Endothelial cell of umbilical vein (primary cell): Measurements from ENCODE around the gene RPS6KA5. TPM values are rescaled to one million over a fixed set of nuclear protein-coding genes. Genes with fewer than 3 reads are reported as not detected.

ENCODE experiments used
- BruUV-seq: library from RNA; stranded (reverse); fragments of 400-500 nt; replicated peaks from 2 replicates; lab custom pipeline; 2021; lab: Mats Ljungman, UMichigan
- CTCF ChIA-PET: fragments of 300-600, 350-600 bp; sonication (Branson Sonifier 250); formaldehyde crosslinking; loops from one replicate; lab custom pipeline; 2021; ENCODE audit warnings: antibody characterized with exemption, inconsistent platforms; lab: Charles Lee
- POLR2A ChIA-PET: fragments of 300-600, 350-600 bp; sonication (Branson Sonifier 250); formaldehyde crosslinking; loops from one replicate; lab custom pipeline; 2021; ENCODE audit warnings: antibody characterized with exemption, inconsistent platforms; lab: Charles Lee
- DNase-seq: peaks from one replicate; pipeline ENCODE4 v3.0.0-alpha.2; 2011; ENCODE audit warnings: low read depth, low spot score
- FAIRE-seq: peaks from 2 replicates; lab custom pipeline; 2011; peaks lifted over from hg19 to GRCh38; lab: Jason Lieb, UNC
- H2AFZ ChIP-seq: 2 replicates; pipeline ENCODE4 v1.6.0; 2012; ENCODE audit warnings: low read depth, low read length, control low read depth, inconsistent platforms
- H3K27ac ChIP-seq: 2 replicates; pipeline ENCODE4 v1.5.1; 2011; ENCODE audit warnings: low read depth, mild to moderate bottlenecking, control low read depth, low read length, moderate library complexity; ENCODE audit not compliant: insufficient read depth
- H3K27me3 ChIP-seq, 2 experiments: 2 replicates each; pipeline versions ENCODE4 v1.6.0 to v1.6.1; 2011; ENCODE audit warnings: low read length in 2 of 2, mixed read lengths in 1 of 2; ENCODE audit not compliant: control insufficient read depth in 2 of 2, insufficient read depth in 2 of 2
- H3K36me3 ChIP-seq, 2 experiments: 2 replicates in 1 of 2; 3 replicates in 1 of 2; pipeline ENCODE4 v1.5.1; 2011; ENCODE audit warnings: low read length in 2 of 2, mild to moderate bottlenecking in 1 of 2, moderate library complexity in 1 of 2; ENCODE audit not compliant: control insufficient read depth in 2 of 2, insufficient read depth in 2 of 2; ENCODE audit errors: extremely low read depth in 1 of 2
- H3K4me1 ChIP-seq: 3 replicates; pipeline ENCODE4 v1.5.1; 2011; ENCODE audit warnings: mild to moderate bottlenecking, low read length; ENCODE audit not compliant: control insufficient read depth, insufficient read depth; ENCODE audit errors: extremely low read depth
- H3K4me2 ChIP-seq: 2 replicates; pipeline ENCODE4 v1.6.1; 2011; ENCODE audit warnings: low read length, control low read depth, mixed read lengths; ENCODE audit not compliant: insufficient read depth
- H3K4me3 ChIP-seq, 3 experiments: fragments of 200-600 bp in 1 of 3; sonication (generic), shearing (Covaris generic) in 1 of 3; replicated peaks in 1 of 3; 2 replicates each; pipeline ENCODE4 v1.5.1; 2011 to 2016; ENCODE audit warnings: control low read depth in 3 of 3, low read length in 3 of 3, mild to moderate bottlenecking in 2 of 3, inconsistent platforms in 1 of 3, low read depth in 1 of 3, moderate library complexity in 1 of 3; ENCODE audit not compliant: insufficient read depth in 1 of 3
- H3K79me2 ChIP-seq: 2 replicates; pipeline ENCODE4 v1.6.0; 2012; ENCODE audit warnings: low read length, inconsistent platforms; ENCODE audit not compliant: control insufficient read depth, insufficient read depth
- H3K9ac ChIP-seq: replicated peaks from 2 replicates; pipeline ENCODE3; 2011; ENCODE audit warnings: low read length, control low read depth; ENCODE audit not compliant: insufficient read depth; ENCODE audit errors: extremely low read depth
- H3K9me1 ChIP-seq: replicated peaks from 3 replicates; pipeline ENCODE4 v1.6.0; 2011; ENCODE audit warnings: mild to moderate bottlenecking, low read length; ENCODE audit not compliant: control insufficient read depth, insufficient read depth; ENCODE audit errors: extremely low read depth
- H3K9me3 ChIP-seq: replicated peaks from 2 replicates; pipeline ENCODE4 v1.5.1; 2012; ENCODE audit warnings: low read length, inconsistent platforms; ENCODE audit not compliant: control insufficient read depth, insufficient read depth
- H4K20me1 ChIP-seq: replicated peaks from 2 replicates; pipeline ENCODE3; 2011; ENCODE audit warnings: mild to moderate bottlenecking, low read length; ENCODE audit not compliant: control insufficient read depth, insufficient read depth; ENCODE audit errors: extremely low read depth
- CTCF ChIP-seq, 2 donors: IDR thresholded peaks; 1 replicate in 1 of 2; 2 replicates in 1 of 2; pipeline ENCODE4 v1.5.1; 2011; ENCODE audit warnings: low read length in 2 of 2, mild to moderate bottlenecking in 2 of 2, moderate library complexity in 2 of 2, control low read depth in 1 of 2, inconsistent platforms in 1 of 2, low read depth in 1 of 2; ENCODE audit not compliant: insufficient read depth in 1 of 2; ENCODE audit errors: extremely low read depth in 1 of 2
- EZH2 ChIP-seq: IDR thresholded peaks from 2 replicates; pipeline ENCODE4 v1.6.1; 2012; ENCODE audit warnings: borderline replicate concordance, low read depth, mild to moderate bottlenecking, moderate library complexity, low read length, inconsistent platforms; ENCODE audit not compliant: severe bottlenecking
- FOS ChIP-seq: IDR thresholded peaks from 2 replicates; pipeline ENCODE4 v1.6.1; 2011; ENCODE audit warnings: mild to moderate bottlenecking, low read length, moderate library complexity, borderline replicate concordance; ENCODE audit not compliant: insufficient read depth
- GATA2 ChIP-seq: IDR thresholded peaks from 2 replicates; pipeline ENCODE4 v1.7.0; 2011; ENCODE audit warnings: low read depth, mild to moderate bottlenecking, moderate library complexity, mixed read lengths, low read length; ENCODE audit not compliant: insufficient read length, insufficient read depth
- JUN ChIP-seq: IDR thresholded peaks from 2 replicates; pipeline ENCODE4 v1.6.1; 2011; ENCODE audit warnings: borderline replicate concordance, low read depth; ENCODE audit not compliant: insufficient read length, insufficient read depth
- MAX ChIP-seq: IDR thresholded peaks from 2 replicates; pipeline ENCODE4 v1.6.1; 2011; ENCODE audit not compliant: insufficient read depth, insufficient read length
- MYC ChIP-seq: IDR thresholded peaks from one replicate; pipeline ENCODE4 v1.6.1; 2011; ENCODE audit warnings: mild to moderate bottlenecking, low read depth, low read length
- POLR2A ChIP-seq: IDR thresholded peaks from 2 replicates; pipeline ENCODE4 v1.6.1; 2012; ENCODE audit warnings: low read depth, mild to moderate bottlenecking, control low read depth, low read length
- POLR2AphosphoS5 ChIP-seq: IDR thresholded peaks from 2 replicates; pipeline ENCODE4 v1.6.1; 2012; ENCODE audit warnings: low read depth, mild to moderate bottlenecking, control low read depth, low read length, moderate library complexity; ENCODE audit not compliant: insufficient read depth
- dilution Hi-C: fragments of 300-500 bp; cut with MboI; formaldehyde crosslinking; loops from one replicate; pipeline ENCODE4 v1.15.0; 2019; ENCODE audit warnings: low sequenced_read_pairs; ENCODE audit not compliant: extremely low pct_ligation_motif_present
- intact Hi-C: fragments of 100-400 bp; cut with micrococcal nuclease; formaldehyde crosslinking; loops from one replicate; pipeline ENCODE4 v1.10.0; 2022
- polyA plus RNA-seq, 4 experiments: library from polyadenylated mRNA; depleted of rRNA in 3 of 4; stranded (reverse) in 3 of 4; unstranded in 1 of 4; fragments of >200 nt; gene quantifications; 2 replicates each; pipeline versions ENCODE4 v1.2.1 to v1.2.3, GENCODE V29; 2011 to 2012; ENCODE audit warnings: missing spikeins in 1 of 4
- total RNA-seq: library from RNA; stranded (reverse); gene quantifications from 2 replicates; pipeline ENCODE4 v1.2.3, GENCODE V29; 2021

Gene RPS6KA5
- total and polyA plus RNA-seq, 2 donors (not counting 3 experiments of a cell fraction or from before 2014, with no cell fraction given), result 2.9 to 5.4 TPM

- FAIRE-seq (no peak), DNase-seq (no peak)
- Histone ChIP-seq H3K27ac (no peak overlapping the region), H3K4me3 (no peak overlapping the region), H3K36me3 (no peaks in the 10 kb centered on the region), H3K9ac (no peak overlapping the region), H3K27me3 (no peaks in the 10 kb centered on the region), H4K20me1 (no peaks in the 10 kb centered on the region), H3K9me3 (no peaks in the 10 kb centered on the region), H3K4me2 (no peak overlapping the region), H3K79me2 (peaks cover 9% of the 10 kb centered on the region), H3K4me1 (peaks cover 7% of the 10 kb centered on the region), H2AFZ (no peak overlapping the region), H3K9me1 (no peaks in the 10 kb centered on the region)
- intact Hi-C loops (loop anchor here (5.0 kb wide), 1 partner anchor 518 kb away; no protein-coding TSS in a partner anchor), dilution Hi-C loops (no loop called here)
- ChIA-PET CTCF (interaction anchor here (1.1 to 1.7 kb wide), 4 partner anchors 13 to 68 kb away, joined by 3 to 4 read pairs (median 3); no protein-coding TSS in a partner anchor), POLR2A (no interaction called here)
- TF ChIP-seq FOS (no peak), MYC (no peak), POLR2A (no peak), JUN (no peak), GATA2 (no peak), POLR2AphosphoS5 (no peak), CTCF (IDR thresholded peaks at IDR 0.05; ENCODE audit: extremely low read depth in 1 of 2, insufficient read depth in 1 of 2, low read depth in 1 of 2, low read length in 2 of 2) (no peak), EZH2 (no peak), MAX (no peak)
- no TSS peak for BruUV-seq
Observed at GRCh38 chr14:90819734-90820393, 240.6 kb downstream of the RPS6KA5 start.
